Measurements from ENCODE around the gene MSL1. TPM values are rescaled to one million over a fixed set of nuclear protein-coding genes. Genes with fewer than 3 reads are reported as not detected.

MSL1 gene
- total and polyA plus RNA-seq, 2 of the 13 experiments (the other 11 are each of a cell fraction or from before 2014, with no cell fraction given), result 63.8 to 88.5 TPM

- TF ChIP-seq, protein P1, sequence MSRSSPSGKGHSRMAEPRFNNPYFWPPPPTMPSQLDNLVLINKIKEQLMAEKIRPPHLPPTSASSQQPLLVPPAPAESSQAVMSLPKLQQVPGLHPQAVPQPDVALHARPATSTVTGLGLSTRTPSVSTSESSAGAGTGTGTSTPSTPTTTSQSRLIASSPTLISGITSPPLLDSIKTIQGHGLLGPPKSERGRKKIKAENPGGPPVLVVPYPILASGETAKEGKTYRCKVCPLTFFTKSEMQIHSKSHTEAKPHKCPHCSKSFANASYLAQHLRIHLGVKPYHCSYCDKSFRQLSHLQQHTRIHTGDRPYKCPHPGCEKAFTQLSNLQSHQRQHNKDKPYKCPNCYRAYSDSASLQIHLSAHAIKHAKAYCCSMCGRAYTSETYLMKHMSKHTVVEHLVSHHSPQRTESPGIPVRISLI (CRISPR knock-in tag; IDR thresholded peaks at IDR 0.05; ENCODE audit: borderline replicate concordance), result peak; percentile 81; the same call in 1 of the 2 replicates
- TF ChIP-seq ZNF451 (CRISPR knock-in tag; IDR thresholded peaks at IDR 0.05) (no peak), ZBTB49 (CRISPR knock-in tag; IDR thresholded peaks at IDR 0.05; ENCODE audit: borderline replicate concordance) (no peak), TCF12 (IDR thresholded peaks at IDR 0.05) (no peak), TCF12 (CRISPR knock-in tag; IDR thresholded peaks at IDR 0.05) (no peak), U2AF1 (optimal IDR thresholded peaks at IDR 0.05; ENCODE audit: low read depth, low read length) (no peak), ZNF761 (CRISPR knock-in tag; conservative IDR thresholded peaks at IDR 0.05) (no peak), MLX (CRISPR knock-in tag; IDR thresholded peaks at IDR 0.05) (peak; percentile 78), ZNF101 (CRISPR knock-in tag; IDR thresholded peaks at IDR 0.05; ENCODE audit: borderline replicate concordance, low read depth) (no peak), ZNF607 (CRISPR knock-in tag; IDR thresholded peaks at IDR 0.05; ENCODE audit: borderline replicate concordance) (no peak), PRMT3 (CRISPR knock-in tag; IDR thresholded peaks at IDR 0.05; ENCODE audit: borderline replicate concordance, low read depth) (no peak), ZNF414 (CRISPR knock-in tag; IDR thresholded peaks at IDR 0.05) (no peak), LCORL (IDR thresholded peaks at IDR 0.05) (0 out of 2 replicates have a peak, but pooled peaks have one; percentile 11), LCORL (CRISPR knock-in tag; IDR thresholded peaks at IDR 0.05) (peak; percentile 84)
- TF ChIP-seq, protein P2, sequence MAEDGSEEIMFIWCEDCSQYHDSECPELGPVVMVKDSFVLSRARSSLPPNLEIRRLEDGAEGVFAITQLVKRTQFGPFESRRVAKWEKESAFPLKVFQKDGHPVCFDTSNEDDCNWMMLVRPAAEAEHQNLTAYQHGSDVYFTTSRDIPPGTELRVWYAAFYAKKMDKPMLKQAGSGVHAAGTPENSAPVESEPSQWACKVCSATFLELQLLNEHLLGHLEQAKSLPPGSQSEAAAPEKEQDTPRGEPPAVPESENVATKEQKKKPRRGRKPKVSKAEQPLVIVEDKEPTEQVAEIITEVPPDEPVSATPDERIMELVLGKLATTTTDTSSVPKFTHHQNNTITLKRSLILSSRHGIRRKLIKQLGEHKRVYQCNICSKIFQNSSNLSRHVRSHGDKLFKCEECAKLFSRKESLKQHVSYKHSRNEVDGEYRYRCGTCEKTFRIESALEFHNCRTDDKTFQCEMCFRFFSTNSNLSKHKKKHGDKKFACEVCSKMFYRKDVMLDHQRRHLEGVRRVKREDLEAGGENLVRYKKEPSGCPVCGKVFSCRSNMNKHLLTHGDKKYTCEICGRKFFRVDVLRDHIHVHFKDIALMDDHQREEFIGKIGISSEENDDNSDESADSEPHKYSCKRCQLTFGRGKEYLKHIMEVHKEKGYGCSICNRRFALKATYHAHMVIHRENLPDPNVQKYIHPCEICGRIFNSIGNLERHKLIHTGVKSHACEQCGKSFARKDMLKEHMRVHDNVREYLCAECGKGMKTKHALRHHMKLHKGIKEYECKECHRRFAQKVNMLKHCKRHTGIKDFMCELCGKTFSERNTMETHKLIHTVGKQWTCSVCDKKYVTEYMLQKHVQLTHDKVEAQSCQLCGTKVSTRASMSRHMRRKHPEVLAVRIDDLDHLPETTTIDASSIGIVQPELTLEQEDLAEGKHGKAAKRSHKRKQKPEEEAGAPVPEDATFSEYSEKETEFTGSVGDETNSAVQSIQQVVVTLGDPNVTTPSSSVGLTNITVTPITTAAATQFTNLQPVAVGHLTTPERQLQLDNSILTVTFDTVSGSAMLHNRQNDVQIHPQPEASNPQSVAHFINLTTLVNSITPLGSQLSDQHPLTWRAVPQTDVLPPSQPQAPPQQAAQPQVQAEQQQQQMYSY (CRISPR knock-in tag; IDR thresholded peaks at IDR 0.05), result no peak
- TF ChIP-seq, protein P3, sequence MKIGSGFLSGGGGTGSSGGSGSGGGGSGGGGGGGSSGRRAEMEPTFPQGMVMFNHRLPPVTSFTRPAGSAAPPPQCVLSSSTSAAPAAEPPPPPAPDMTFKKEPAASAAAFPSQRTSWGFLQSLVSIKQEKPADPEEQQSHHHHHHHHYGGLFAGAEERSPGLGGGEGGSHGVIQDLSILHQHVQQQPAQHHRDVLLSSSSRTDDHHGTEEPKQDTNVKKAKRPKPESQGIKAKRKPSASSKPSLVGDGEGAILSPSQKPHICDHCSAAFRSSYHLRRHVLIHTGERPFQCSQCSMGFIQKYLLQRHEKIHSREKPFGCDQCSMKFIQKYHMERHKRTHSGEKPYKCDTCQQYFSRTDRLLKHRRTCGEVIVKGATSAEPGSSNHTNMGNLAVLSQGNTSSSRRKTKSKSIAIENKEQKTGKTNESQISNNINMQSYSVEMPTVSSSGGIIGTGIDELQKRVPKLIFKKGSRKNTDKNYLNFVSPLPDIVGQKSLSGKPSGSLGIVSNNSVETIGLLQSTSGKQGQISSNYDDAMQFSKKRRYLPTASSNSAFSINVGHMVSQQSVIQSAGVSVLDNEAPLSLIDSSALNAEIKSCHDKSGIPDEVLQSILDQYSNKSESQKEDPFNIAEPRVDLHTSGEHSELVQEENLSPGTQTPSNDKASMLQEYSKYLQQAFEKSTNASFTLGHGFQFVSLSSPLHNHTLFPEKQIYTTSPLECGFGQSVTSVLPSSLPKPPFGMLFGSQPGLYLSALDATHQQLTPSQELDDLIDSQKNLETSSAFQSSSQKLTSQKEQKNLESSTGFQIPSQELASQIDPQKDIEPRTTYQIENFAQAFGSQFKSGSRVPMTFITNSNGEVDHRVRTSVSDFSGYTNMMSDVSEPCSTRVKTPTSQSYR (CRISPR knock-in tag; IDR thresholded peaks at IDR 0.05; ENCODE audit: borderline replicate concordance), result no peak
Measured at GRCh38 chr17:40173091-40173777, 51.5 kb downstream of the MSL1 start (continued).
